ENCODE measurements around the gene CBX8.

The CBX8 gene

DNA sequence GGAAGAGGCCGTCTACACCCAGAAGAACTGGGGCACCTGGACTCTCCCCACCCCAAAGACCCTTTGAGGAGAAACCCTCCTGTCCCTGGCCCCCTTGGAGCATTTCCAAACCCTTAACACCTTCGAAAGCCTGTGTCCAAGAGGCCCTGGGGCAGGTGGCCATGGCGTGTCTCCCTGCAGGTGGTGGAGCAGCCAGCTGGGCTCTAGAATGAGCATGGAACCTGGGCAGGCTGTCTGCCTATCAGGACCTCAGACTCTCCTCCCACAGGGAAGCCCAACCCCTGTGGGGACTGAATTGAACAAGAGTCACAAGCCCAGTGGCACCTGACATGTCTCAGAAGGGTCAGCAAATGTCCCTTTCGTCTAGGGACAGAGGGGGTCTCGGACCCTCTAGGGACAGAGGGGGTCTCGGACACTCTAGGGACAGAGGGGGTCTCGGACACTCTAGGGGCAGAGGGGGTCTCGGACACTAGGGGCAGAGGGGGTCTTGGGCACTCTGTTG lies 33.9 kb upstream of the CBX8 start:
- no peak overlapping the region for H3K4me3 Mint-ChIP-seq
- peaks cover 17% of the 10 kb centered on the region for H3K36me3 Mint-ChIP-seq (ENCODE audit: low read depth)
- H3K9me3 Mint-ChIP-seq: no peaks in the 10 kb centered on the region
- H3K4me1 Mint-ChIP-seq (ENCODE audit: low read depth): peaks cover 16% of the 10 kb centered on the region
- no peak for DNase-seq
- H3K27me3 Mint-ChIP-seq: no peaks in the 10 kb centered on the region
- no peak overlapping the region for H3K27ac Mint-ChIP-seq

- Mint-ChIP-seq H3K27me3 (no peaks in the 10 kb centered on the region), H3K4me1 (ENCODE audit: low read depth) (peaks cover 16% of the 10 kb centered on the region), H3K9me3 (no peaks in the 10 kb centered on the region), H3K36me3 (ENCODE audit: low read depth) (peaks cover 14% of the 10 kb centered on the region), H3K27ac (no peak overlapping the region), H3K4me3 (no peak overlapping the region)
- DNase-seq: no peak
Measured at GRCh38 chr17:79830303-79830702, 33.4 kb upstream of the CBX8 start.

- Mint-ChIP-seq H3K27me3 (peaks cover under 1% of the 10 kb centered on the region), H3K4me1 (ENCODE audit: low read depth) (peaks cover 13% of the 10 kb centered on the region), H3K9me3 (no peaks in the 10 kb centered on the region), H3K27ac (no peak overlapping the region), H3K4me3 (no peak overlapping the region), H3K36me3 (ENCODE audit: low read depth) (peaks cover 6% of the 10 kb centered on the region)
- DNase-seq: no peak
Measured at GRCh38 chr17:79829457-79829856, 32.6 kb upstream of the CBX8 start.

GRCh38 chr17:79829004-79829403 lies 32.1 kb upstream of the CBX8 start:
- Mint-ChIP-seq H3K27ac (no peak overlapping the region), H3K4me1 (ENCODE audit: low read depth) (peaks cover 13% of the 10 kb centered on the region), H3K27me3 (peaks cover 3% of the 10 kb centered on the region), H3K9me3 (no peaks in the 10 kb centered on the region), H3K4me3 (no peak overlapping the region), H3K36me3 (ENCODE audit: low read depth) (peaks cover 4% of the 10 kb centered on the region)
- DNase-seq: no peak

GRCh38 chr17:79826841-79827578 lies 30.1 kb upstream of the CBX8 start:
- peaks cover 5% of the 10 kb centered on the region for H3K27me3 Mint-ChIP-seq
- no peak overlapping the region for H3K4me3 Mint-ChIP-seq
- peaks cover 9% of the 10 kb centered on the region for H3K4me1 Mint-ChIP-seq (ENCODE audit: low read depth)
- H3K9me3 Mint-ChIP-seq: no peaks in the 10 kb centered on the region
- no peak for DNase-seq
- H3K27ac Mint-ChIP-seq: no peak overlapping the region
- H3K36me3 Mint-ChIP-seq (ENCODE audit: low read depth): no peaks in the 10 kb centered on the region

GRCh38 chr17:79826204-79826680 lies 29.4 kb upstream of the CBX8 start:
- H3K4me1 Mint-ChIP-seq (ENCODE audit: low read depth): peaks cover 8% of the 10 kb centered on the region
- H3K27ac Mint-ChIP-seq: no peak overlapping the region
- DNase-seq: no peak
- H3K27me3 Mint-ChIP-seq: peaks cover 5% of the 10 kb centered on the region
- H3K36me3 Mint-ChIP-seq (ENCODE audit: low read depth): no peaks in the 10 kb centered on the region
- H3K4me3 Mint-ChIP-seq: no peak overlapping the region
- no peaks in the 10 kb centered on the region for H3K9me3 Mint-ChIP-seq

- Mint-ChIP-seq H3K27me3 (peaks cover 5% of the 10 kb centered on the region), H3K9me3 (no peaks in the 10 kb centered on the region), H3K27ac (no peak overlapping the region), H3K36me3 (ENCODE audit: low read depth) (no peaks in the 10 kb centered on the region), H3K4me1 (ENCODE audit: low read depth) (peaks cover 8% of the 10 kb centered on the region), H3K4me3 (no peak overlapping the region)
- DNase-seq: no peak
Measured at GRCh38 chr17:79825580-79825921, 28.7 kb upstream of the CBX8 start.

- peaks cover 5% of the 10 kb centered on the region for H3K27me3 Mint-ChIP-seq
Measured at GRCh38 chr17:79824893-79825579, 28.2 kb upstream of the CBX8 start.

DNA sequence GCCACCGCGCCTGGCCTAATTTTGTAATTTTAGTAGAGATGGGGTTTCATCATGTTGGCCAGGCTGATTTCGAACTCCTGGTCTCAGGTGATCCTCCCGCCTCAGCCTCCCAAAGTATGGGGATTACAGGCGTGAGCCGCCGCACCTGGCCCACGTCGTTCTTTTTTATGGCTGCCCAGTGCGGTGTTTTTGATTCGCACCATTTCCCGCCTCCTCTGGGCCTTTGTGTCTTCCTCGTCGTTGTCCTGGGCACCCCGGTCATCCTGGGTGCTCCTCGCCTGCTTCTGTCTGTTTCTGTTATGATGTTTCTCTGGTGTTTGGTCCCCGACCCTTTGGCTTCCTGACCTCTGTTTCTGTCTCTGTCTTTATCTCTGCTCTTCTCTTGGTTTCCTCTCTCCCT lies 27.4 kb upstream of the CBX8 start:
- Mint-ChIP-seq H3K4me1 (ENCODE audit: low read depth) (peaks cover 8% of the 10 kb centered on the region), H3K27ac (no peak overlapping the region), H3K4me3 (no peak overlapping the region), H3K36me3 (ENCODE audit: low read depth) (no peaks in the 10 kb centered on the region), H3K27me3 (peaks cover 10% of the 10 kb centered on the region), H3K9me3 (no peaks in the 10 kb centered on the region)
- no peak for DNase-seq

More at GRCh38 chr17:79824893-79825579, 28.2 kb upstream of the CBX8 start:
- no peaks in the 10 kb centered on the region for H3K36me3 Mint-ChIP-seq (ENCODE audit: low read depth)
- no peaks in the 10 kb centered on the region for H3K9me3 Mint-ChIP-seq
- H3K4me3 Mint-ChIP-seq: no peak overlapping the region
- DNase-seq: no peak
- no peak overlapping the region for H3K27ac Mint-ChIP-seq
- H3K4me1 Mint-ChIP-seq (ENCODE audit: low read depth): peaks cover 8% of the 10 kb centered on the region

DNA sequence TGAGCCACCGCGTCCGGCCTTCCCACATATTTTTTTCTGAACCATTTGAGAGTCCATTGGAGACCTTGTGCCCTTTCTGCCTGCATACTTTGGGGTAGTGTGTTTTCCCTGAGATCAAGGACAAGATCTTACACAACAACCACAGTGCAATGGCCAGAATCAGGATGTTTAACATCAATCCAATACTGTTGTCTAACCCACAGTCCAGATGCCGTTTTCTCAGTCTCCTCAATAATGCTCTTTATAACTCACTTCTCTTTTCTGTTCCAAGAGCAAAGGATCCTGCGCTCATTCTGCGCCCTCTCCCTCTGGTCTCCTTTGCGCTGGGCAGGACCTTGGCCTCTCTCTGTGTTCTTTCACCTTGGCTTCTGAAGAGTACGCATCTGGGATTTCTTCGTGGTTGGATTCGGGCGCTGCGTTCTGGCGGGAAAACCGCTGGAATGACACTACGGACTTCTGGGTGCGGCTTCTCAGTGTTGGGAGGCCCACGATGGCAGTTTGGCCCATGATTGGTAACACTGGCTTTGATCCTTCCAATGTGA lies 25.8 kb upstream of the CBX8 start:
- Mint-ChIP-seq H3K27ac (no peak overlapping the region), H3K9me3 (no peaks in the 10 kb centered on the region), H3K4me3 (no peak overlapping the region), H3K27me3 (peaks cover 16% of the 10 kb centered on the region), H3K4me1 (ENCODE audit: low read depth) (peaks cover 8% of the 10 kb centered on the region), H3K36me3 (ENCODE audit: low read depth) (no peaks in the 10 kb centered on the region)
- no peak for DNase-seq

- no peak overlapping the region for H3K4me3 Mint-ChIP-seq
- no peaks in the 10 kb centered on the region for H3K9me3 Mint-ChIP-seq
- H3K27me3 Mint-ChIP-seq: peaks cover 26% of the 10 kb centered on the region
- no peaks in the 10 kb centered on the region for H3K36me3 Mint-ChIP-seq (ENCODE audit: low read depth)
- no peak overlapping the region for H3K27ac Mint-ChIP-seq
- DNase-seq: no peak
- H3K4me1 Mint-ChIP-seq (ENCODE audit: low read depth): peaks cover 5% of the 10 kb centered on the region
Measured at GRCh38 chr17:79821331-79822095, 24.6 kb upstream of the CBX8 start.

DNA sequence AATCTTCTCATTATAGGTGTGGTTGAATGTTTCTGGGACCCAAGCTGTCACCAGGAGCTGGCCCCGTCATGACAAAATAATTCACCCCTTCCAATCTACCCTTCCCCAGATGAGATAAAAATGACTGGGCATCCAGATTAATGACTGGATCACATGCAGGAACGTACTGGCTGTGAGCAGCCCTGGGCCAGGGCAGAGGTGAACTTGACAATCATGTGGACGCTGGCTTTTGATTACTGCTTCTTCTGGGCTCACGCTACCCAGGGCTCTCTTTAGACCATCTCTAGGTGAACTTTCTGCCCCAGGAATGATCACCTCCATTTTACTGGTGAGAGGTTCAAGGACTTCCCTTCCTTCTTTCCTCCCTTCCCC lies 24.1 kb upstream of the CBX8 start:
- no peak for DNase-seq
- peaks cover 32% of the 10 kb centered on the region for H3K27me3 Mint-ChIP-seq
- H3K36me3 Mint-ChIP-seq (ENCODE audit: low read depth): no peaks in the 10 kb centered on the region
- H3K4me1 Mint-ChIP-seq (ENCODE audit: low read depth): peaks cover 1% of the 10 kb centered on the region
- no peaks in the 10 kb centered on the region for H3K9me3 Mint-ChIP-seq
- no peak overlapping the region for H3K27ac Mint-ChIP-seq
- H3K4me3 Mint-ChIP-seq: no peak overlapping the region

GRCh38 chr17:79819534-79820276 lies 22.8 kb upstream of the CBX8 start:
- DNase-seq: no peak
- H3K27ac Mint-ChIP-seq: no peak overlapping the region
- H3K9me3 Mint-ChIP-seq: no peaks in the 10 kb centered on the region
- peaks cover 33% of the 10 kb centered on the region for H3K27me3 Mint-ChIP-seq
- no peaks in the 10 kb centered on the region for H3K36me3 Mint-ChIP-seq (ENCODE audit: low read depth)
- no peak overlapping the region for H3K4me3 Mint-ChIP-seq
- H3K4me1 Mint-ChIP-seq (ENCODE audit: low read depth): peaks cover 2% of the 10 kb centered on the region

DNA sequence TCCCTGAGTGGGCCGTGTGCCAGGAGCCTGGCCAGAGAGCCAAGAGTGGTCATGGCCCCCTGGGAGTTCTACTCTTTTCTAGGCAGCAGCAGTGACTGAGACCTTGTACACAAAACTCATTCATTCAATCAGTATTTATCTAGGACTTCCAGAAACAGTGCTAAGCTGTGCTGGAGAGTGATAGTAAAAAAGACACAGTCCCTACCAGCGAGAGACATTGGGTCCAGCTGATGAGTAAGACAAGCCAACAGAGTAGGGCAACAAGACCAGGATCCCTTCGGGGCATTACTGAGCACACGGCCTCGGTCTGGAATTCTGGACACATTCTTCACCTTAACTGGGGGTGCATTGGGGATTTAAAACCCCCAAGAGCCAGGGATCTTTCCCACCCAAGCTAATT lies 22.2 kb upstream of the CBX8 start:
- Mint-ChIP-seq H3K4me3 (no peak overlapping the region), H3K27ac (no peak overlapping the region), H3K9me3 (no peaks in the 10 kb centered on the region), H3K27me3 (peaks cover 36% of the 10 kb centered on the region), H3K36me3 (ENCODE audit: low read depth) (no peaks in the 10 kb centered on the region), H3K4me1 (ENCODE audit: low read depth) (peaks cover 7% of the 10 kb centered on the region)
- no peak for DNase-seq

Data from activated T-cell treated with anti-CD3 and anti-CD28 coated beads, Interleukin-2, amount 50 U/mL, for 24 hours (primary cell).